Measurements from ENCODE around the gene NMT1.

NMT1 gene

GRCh38 chr17:45147581-45148182 is 86.6 kb downstream of the NMT1 start (continued):
- peak; percentile 76 for TF ChIP-seq ZNF513 (tag by site-specific recombination; IDR thresholded peaks at IDR 0.05)
- no peak for TF ChIP-seq ZNF548 (tag by site-specific recombination; IDR thresholded peaks at IDR 0.05)
- no peak for TF ChIP-seq ZNF362 (tag by site-specific recombination; IDR thresholded peaks at IDR 0.05)
- TF ChIP-seq ZNF624 (tag by site-specific recombination; IDR thresholded peaks at IDR 0.05) = no peak
- TF ChIP-seq ZFP69B (tag by site-specific recombination; IDR thresholded peaks at IDR 0.05) = peak; percentile 95
- TF ChIP-seq INSM2 (tag by site-specific recombination; IDR thresholded peaks at IDR 0.05) = peak; percentile 95
- no peak; the same call in 1 of the 2 replicates for TF ChIP-seq ZNF214 (tag by site-specific recombination; IDR thresholded peaks at IDR 0.05; ENCODE audit: borderline replicate concordance)
- no peak for TF ChIP-seq ZNF555 (tag by site-specific recombination; conservative IDR thresholded peaks at IDR 0.05)
- no peak for TF ChIP-seq MEIS1 (CRISPR knock-in tag; IDR thresholded peaks at IDR 0.05; ENCODE audit: borderline replicate concordance)
- peak; percentile 60; the same call in 1 of the 2 replicates for TF ChIP-seq TRIM28 (IDR thresholded peaks at IDR 0.05; ENCODE audit: borderline replicate concordance, low read length)
- no peak for TF ChIP-seq ZNF600 (tag by site-specific recombination; IDR thresholded peaks at IDR 0.05)
- no peak for TF ChIP-seq ZNF138 (tag by site-specific recombination; IDR thresholded peaks at IDR 0.05; ENCODE audit: borderline replicate concordance)
- TF ChIP-seq PRDM1 (tag by site-specific recombination; IDR thresholded peaks at IDR 0.05) = no peak
- TF ChIP-seq ZNF114 (tag by site-specific recombination; IDR thresholded peaks at IDR 0.05) = no peak
- TF ChIP-seq ZNF639 (tag by site-specific recombination; IDR thresholded peaks at IDR 0.05) = peak; percentile 97
- no peak for TF ChIP-seq ZNF426 (tag by site-specific recombination; IDR thresholded peaks at IDR 0.05)
- TF ChIP-seq GLIS2 (tag by site-specific recombination; IDR thresholded peaks at IDR 0.05) = no peak
- TF ChIP-seq ZNF488 (tag by site-specific recombination; IDR thresholded peaks at IDR 0.05) = no peak
- no peak for TF ChIP-seq ZNF549 (tag by site-specific recombination; IDR thresholded peaks at IDR 0.05)
- no peak for TF ChIP-seq ZNF560 (tag by site-specific recombination; IDR thresholded peaks at IDR 0.05; ENCODE audit: borderline replicate concordance)
- TF ChIP-seq ZNF169 (tag by site-specific recombination; IDR thresholded peaks at IDR 0.05) = no peak
- TF ChIP-seq ZBTB48 (tag by site-specific recombination; IDR thresholded peaks at IDR 0.05) = no peak
- no peak for TF ChIP-seq ZNF830 (tag by site-specific recombination; IDR thresholded peaks at IDR 0.05; ENCODE audit: low read depth)
- TF ChIP-seq ZBTB1 (tag by site-specific recombination; IDR thresholded peaks at IDR 0.05) = no peak
- no peak for TF ChIP-seq ATF2 (tag by site-specific recombination; IDR thresholded peaks at IDR 0.05; ENCODE audit: low read depth)
- no peak for TF ChIP-seq ZNF16 (tag by site-specific recombination; IDR thresholded peaks at IDR 0.05; ENCODE audit: low read depth)
- no peak for TF ChIP-seq ZNF514 (tag by site-specific recombination; IDR thresholded peaks at IDR 0.05)
- peak; percentile 73 for TF ChIP-seq REST (tag by site-specific recombination; IDR thresholded peaks at IDR 0.05)
- peak; percentile 84 for TF ChIP-seq ZNF561 (tag by site-specific recombination; IDR thresholded peaks at IDR 0.05; ENCODE audit: borderline replicate concordance)

All from HEK293 (cell line).